ENCODE results near the gene TRIM67.

DNA sequence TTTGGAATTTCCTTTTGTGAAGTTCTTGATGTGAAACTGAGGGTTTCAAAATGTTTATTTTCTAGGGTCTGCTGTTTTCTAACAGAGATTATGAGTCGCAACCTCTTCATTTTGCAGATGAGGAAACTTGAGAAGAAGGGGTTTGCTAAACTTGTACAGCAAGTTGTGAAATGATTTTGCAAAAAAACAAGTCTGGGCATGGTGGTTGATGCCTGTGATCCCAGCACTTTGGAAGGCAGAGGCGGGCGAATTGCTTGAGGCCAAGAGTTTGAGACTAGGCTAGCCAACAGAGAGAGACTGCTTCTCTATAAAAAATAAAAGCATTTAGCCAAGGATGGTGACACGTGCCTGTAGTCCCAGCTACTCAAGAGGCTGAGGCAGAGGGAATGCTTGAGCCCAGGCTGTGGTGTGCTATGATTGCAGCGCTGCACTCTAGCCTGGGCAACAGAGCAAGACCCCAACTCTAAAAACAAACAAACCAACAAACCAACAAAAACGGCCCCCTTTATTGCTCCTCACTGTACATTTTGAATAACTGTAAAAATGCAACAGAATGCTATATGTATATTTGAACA, 9.9 kb downstream of the TRIM67 start:
- TF ChIP-seq, protein P1, sequence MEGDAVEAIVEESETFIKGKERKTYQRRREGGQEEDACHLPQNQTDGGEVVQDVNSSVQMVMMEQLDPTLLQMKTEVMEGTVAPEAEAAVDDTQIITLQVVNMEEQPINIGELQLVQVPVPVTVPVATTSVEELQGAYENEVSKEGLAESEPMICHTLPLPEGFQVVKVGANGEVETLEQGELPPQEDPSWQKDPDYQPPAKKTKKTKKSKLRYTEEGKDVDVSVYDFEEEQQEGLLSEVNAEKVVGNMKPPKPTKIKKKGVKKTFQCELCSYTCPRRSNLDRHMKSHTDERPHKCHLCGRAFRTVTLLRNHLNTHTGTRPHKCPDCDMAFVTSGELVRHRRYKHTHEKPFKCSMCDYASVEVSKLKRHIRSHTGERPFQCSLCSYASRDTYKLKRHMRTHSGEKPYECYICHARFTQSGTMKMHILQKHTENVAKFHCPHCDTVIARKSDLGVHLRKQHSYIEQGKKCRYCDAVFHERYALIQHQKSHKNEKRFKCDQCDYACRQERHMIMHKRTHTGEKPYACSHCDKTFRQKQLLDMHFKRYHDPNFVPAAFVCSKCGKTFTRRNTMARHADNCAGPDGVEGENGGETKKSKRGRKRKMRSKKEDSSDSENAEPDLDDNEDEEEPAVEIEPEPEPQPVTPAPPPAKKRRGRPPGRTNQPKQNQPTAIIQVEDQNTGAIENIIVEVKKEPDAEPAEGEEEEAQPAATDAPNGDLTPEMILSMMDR (IDR thresholded peaks at IDR 0.05; ENCODE audit: low read length): no peak
- TF ChIP-seq EZH2phosphoT487 (IDR thresholded peaks at IDR 0.05; ENCODE audit: low read length) (no peak), EZH2 (optimal IDR thresholded peaks at IDR 0.05; ENCODE audit: low read depth, low read length) (no peak)
